NCI-H2227 treated with DMSO at 0.1 percent for 48 hours (cell line): ENCODE data around the gene COL25A1.
"Not testable (repeated sequence)": the region's sequence is repeated elsewhere in the genome, so short reads cannot be mapped to it uniquely, and the experiment has no call there.

Source experiments
- DNase-seq: peaks from one replicate; lab custom pipeline; 2025; lab: John Stamatoyannopoulos, UW

The COL25A1 gene

DNA sequence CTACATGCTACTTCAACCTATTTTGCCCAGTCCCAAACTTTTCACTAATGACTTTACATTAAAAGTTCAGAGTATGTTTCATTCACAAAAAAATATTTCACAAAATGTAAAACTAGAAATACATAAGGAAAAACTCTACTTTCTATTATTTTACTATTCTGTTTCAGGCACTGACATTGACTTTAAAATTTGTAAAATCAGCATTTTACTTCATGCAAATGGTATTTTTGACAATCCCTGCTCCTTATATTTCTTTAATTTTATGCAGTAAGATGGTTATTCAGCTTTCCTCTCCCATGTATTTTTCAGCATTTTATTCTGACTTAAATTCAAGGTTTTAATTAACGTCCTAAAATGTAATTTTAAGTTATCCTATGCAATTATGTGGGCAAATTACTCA, 178.5 kb downstream of the COL25A1 start:
- DNase-seq: no peak

DNA sequence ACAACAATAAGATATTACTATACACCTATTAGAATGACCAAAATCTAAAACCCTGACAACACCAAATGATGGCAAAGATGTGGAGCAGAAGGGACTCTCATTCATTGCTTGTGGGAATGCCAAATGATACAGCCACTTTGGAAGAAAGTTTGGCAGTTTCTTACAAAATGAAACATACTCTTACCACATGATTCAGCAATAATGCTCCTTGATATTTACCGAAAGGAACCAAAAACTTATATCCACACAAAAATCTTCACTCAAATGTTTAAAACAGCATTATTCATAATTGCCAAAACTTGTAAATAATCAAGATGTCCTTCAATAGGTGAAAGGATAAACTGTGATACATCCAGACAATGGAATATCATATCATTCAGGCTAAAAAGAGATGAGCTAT, 180.9 kb downstream of the COL25A1 start:
- DNase-seq: no peak

DNA sequence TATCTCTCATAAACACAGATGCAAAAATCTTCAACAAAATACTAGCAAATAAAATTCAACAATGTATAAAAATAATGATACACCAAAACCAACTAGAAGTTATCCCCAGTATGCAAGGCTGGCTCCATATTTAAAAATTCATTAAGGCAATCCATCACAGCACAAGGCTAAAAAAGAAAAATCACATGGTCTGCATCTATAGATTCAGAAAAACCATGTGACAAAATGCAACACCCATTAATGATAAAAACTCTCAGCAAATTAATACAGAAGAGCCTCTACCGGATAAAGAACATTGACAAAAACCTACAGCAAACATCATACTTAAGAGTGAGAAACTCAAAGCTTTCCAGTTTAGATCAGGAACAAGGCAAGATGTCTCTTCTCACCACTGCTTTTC, 182.6 kb downstream of the COL25A1 start:
- no peak for DNase-seq

DNA sequence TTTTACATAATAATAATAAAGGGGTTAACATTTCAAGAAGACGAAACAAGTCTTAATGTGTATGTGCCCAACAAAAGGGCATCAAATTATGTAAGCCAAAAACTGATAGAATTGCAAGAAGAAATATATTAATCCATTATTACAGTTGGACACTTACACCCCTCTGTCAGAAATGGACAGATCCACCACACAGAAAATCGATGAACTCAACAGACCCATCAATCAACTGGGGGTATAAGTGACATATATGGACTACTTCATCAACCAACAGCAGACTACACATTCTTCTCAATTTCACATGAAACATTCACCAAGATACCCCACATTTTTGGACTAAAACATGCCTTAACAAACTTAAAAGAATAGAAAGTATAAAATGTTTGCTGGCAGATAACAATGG, 183.8 kb downstream of the COL25A1 start:
- no peak for DNase-seq

DNA sequence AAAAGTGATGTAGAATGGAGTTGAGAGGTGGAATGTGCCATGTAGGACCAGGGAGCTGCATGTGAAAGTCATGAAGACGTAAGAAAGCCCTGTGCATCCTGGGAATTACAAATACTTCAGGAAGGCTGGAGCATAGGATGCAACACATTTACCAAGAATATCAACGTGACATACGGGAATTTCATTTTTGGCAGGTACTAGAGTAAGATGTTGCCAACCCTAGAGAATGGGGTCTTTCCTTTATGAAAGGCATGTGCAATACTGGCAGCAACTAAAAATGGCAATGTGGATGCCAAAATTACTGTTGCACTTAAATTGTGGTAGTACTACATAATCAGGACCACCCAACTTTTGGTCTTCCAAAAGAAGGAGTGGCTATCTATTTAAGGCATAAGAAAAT, 188.0 kb downstream of the COL25A1 start:
- no peak for DNase-seq

DNA sequence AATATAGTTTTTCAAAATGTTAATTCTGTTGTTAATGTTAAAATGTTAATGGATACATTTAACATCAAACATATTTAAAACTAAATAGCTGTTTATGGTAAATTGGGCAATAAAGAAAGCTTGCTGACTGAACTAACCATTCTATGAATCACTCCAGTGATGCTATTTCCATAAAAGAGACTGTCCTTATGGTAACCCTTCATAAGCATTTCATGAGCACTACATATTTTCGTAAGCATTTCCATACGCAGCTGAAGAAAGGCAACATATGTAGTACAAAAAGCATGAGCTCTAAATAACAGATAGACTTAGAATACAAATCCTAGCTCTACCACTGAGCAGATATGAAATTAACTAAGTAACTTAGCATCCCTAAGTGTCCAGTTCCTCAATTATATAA, 188.9 kb downstream of the COL25A1 start:
- DNase-seq: no peak

DNA sequence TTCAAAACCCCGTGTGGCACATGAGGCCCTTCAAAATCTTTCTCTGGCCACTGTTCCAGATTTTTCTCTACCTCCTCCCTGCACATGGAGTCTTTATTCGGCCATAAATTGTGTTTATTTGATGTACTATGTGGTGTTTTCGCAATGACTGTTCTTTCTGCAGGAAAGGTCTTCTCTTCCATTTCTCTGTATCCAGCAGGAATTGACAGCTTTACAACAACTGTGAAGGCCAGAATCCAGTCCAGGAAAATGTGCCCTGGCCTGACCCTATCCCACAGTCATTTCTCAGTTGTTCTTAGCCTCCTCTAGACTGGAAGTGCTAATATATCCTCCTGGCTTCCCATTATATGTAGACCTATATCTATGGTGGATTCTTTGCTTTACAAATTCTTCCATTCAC, 191.4 kb downstream of the COL25A1 start:
- no peak for DNase-seq

DNA sequence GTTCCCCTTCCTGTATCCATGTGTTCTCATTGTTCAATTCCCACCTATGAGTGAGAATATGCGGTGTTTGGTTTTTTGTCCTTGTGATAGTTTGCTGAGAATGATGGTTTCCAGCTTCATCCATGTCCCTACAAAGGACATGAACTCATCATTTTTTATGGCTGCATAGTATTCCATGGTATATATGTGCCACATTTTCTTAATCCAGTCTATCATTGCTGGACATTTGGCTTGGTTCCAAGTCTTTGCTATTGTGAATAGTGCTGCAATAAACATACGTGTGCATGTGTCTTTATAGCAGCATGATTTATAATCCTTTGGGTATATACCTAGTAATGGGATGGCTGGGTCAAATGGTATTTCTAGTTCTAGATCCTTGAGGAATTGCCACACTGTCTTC, 194.2 kb downstream of the COL25A1 start:
- DNase-seq: not testable (repeated sequence)

DNA sequence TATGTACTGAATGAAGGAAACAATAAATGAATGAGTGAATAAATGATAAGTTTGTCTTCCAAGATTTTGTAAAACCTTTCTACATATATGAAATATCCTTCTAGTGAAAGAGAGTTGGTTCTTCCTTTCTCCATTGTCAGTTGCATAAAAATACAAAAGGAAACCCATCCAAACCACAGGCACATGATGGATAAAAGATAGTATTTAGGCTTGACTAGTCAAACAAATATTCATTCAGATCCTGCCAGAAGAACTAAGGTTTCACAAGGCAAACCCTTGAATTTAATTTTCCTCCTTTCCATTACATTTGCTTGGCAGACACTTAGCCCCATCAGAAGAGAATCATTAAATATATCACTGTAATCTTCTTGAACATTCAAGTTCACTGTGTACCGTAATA, 208.4 kb downstream of the COL25A1 start:
- no peak for DNase-seq

DNA sequence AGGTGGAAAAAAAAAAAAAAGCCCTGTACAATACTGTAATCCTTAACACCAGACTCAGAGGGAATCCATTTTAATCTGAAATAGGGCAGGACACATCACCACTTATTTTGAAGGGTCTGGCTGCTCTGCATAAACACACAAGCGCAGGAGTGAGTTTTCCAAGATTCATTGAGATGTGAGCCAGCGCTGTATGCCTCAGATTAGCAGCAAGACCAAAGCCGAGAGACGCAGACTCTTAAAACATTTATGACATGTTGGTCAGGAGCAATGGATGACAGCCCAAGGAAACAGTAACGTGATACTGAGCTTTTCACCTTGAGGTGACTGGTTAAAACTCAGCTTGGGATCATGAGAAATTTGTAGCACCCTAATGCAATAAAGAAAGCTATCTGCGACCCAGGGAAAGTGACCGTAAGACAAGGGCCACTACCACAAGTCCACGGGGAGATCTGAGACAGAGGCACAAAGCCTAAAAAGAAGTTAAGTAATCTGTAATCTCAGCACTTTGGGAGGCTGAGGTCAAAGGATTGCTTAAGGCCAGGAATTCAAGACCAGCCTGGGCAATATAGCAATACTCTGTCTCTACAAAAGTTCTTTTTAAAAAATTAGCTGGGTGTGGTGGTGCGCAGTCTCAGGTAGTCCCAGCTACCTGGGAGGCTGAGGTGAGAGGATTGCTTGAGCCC, 210.6 kb downstream of the COL25A1 start:
- DNase-seq: no peak

DNA sequence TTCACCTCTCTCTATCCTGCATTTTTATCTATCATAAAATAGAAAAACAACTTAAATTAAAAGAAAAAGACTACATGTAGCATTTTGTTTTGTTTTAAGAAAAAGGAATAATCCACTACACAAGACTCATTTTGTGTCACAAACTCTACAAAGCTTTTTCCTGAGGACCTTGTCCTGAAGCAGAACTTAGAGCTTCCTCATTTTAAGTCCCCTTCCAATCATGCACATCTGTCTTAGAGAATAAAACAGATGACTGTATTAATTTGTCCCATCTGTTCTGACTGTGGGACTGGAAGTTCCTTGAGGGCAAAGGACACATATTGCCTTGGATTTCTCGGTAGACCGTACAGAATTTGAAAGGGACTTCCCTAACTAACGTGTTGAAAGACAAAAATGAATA, 218.5 kb downstream of the COL25A1 start:
- DNase-seq: no peak

DNA sequence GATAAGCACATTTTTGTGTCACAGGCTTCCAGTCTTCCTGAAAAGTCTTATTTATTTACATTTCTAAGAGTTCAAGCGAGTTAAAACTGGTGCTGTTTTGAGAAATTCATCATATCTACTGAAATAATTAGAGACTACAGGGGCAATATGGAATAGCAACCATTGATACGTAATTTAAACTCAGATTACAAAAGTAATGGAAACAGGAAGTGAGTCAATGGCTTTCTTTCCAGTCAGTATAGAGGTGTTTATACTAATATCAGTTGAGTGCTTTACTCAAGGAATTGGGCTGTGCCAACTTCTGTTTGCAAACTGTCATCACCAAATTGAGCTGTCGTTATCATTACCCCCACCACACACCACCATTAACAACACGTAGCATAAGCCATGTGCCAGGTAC, 222.7 kb downstream of the COL25A1 start:
- DNase-seq: no peak

DNA sequence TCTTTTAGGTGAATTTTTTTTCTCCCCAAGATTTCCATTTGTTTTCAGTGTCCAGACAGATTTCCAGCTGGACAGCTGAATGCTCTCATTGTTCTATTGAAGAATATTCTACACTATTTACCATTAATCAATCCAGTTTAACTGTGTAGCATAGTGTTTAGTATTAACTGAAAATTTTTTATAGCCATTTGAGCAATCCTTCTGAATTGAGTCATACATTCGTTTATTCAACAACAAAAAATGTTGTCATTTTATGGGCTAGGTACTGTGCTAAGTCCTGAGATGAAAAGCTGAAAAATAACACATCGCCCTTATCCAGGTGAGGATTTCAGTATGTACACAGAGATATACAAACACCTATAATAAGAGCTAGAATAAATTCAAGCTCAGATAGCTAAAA, 223.3 kb downstream of the COL25A1 start:
- no peak for DNase-seq

DNA sequence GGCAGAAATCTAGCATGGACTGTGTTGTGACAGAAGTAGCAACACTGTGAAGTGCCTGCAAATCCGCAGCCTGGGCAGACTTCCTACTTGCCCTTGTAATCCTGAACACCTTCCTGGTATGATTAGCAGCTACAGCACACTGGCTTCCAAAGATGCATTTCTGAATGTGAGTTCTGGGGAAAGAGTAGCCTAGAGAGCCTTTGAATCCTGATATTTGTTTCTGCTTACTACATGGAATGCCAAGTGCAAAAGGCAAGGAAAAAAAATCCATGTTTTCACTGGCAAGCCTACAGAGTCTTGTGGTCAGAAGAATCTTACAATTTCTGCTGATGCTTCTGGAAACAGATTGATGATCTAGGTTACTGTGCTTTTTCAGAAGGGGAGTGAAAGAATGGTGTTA, 223.7 kb downstream of the COL25A1 start:
- DNase-seq: no peak

DNA sequence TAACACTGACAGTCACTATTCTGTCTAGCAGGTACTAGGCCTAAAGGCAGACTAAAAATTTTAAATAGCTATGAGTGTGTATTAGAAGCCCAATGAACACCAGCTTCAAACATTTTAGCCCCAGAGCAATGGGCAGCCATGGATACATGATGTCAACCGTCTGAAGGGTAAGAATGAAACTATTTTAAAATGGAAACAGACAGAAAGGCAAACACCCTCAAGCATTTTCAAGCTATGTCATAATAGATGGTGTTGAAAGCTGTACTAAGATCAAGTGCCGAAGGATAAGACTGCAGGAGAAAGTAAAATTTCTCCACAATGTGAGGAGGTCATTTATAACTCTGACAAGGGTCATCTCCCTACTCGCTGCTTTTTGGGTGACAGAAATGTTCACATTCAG, 225.0 kb downstream of the COL25A1 start:
- no peak for DNase-seq

DNA sequence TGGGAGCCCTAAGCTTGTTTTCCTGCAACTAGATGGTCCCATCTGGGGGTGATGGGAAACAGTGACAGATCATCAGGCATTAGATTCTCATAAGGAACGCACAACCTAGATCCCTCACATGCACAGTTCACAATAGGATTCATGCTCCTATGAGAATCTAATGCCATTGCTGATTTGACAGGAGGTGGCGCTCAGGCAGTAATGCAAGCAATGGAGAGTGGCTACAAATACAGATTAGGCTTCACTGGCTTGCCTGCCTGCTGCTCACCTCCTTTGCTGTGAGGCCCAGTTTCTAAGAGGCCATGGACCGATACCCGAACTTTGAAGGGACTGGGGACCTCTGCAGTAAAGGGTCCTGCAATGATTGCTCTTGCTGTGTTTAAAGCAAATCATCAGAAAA, 225.7 kb downstream of the COL25A1 start:
- DNase-seq: not testable (repeated sequence)

DNA sequence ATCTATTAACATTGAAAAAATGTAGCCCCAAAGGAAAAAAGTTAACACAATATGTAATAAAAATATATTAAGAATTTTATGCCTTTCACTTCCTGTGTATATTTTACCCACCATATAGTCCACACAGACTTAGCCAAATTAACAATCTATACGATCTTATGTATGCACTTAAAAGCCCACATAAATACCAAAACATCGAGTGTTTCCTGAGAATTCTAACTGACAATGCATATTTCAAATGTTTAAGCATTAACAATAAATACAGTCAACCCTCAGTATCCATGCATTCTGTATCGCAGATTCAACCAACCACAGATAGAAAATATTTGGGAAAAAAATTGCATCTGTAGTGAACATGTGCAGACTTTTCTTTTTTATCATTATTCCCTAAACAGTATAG, 226.8 kb downstream of the COL25A1 start:
- no peak for DNase-seq

DNA sequence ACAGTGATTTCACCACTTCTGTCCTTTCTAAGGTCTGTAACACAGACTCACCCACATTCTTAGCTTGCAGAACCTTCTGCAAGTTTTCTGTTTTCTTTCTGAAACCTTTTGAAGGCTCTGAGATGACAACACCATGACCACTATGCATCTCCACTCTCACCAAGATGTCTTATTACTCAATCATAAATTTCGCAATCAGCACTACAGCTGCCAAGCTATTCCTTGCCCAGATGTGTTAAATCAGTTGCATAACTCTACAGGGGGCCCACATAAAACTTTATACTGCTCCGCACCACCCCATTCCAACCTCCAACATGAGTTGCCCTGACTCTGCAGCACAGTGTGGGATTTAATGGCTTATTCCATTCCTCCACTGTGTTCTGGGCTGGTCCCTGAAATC, 229.9 kb downstream of the COL25A1 start:
- no peak for DNase-seq

DNA sequence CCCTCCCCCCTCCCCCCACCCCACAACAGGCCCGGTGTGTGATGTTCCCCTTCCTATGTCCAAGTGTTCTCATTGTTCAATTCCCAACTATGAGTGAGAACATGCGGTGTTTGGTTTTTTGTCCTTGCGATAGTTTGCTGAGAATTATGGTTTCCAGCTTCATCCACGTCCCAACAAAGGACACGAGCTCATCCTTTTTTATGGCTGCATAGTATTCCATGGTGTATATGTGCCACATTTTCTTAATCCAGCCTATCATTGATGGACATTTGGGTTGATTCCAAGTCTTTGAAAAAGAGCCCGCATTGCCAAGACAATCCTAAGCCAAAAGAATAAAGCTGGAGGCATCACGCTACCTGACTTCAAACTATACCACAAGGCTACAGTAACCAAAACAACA, 231.8 kb downstream of the COL25A1 start:
- DNase-seq: not testable (repeated sequence)

DNA sequence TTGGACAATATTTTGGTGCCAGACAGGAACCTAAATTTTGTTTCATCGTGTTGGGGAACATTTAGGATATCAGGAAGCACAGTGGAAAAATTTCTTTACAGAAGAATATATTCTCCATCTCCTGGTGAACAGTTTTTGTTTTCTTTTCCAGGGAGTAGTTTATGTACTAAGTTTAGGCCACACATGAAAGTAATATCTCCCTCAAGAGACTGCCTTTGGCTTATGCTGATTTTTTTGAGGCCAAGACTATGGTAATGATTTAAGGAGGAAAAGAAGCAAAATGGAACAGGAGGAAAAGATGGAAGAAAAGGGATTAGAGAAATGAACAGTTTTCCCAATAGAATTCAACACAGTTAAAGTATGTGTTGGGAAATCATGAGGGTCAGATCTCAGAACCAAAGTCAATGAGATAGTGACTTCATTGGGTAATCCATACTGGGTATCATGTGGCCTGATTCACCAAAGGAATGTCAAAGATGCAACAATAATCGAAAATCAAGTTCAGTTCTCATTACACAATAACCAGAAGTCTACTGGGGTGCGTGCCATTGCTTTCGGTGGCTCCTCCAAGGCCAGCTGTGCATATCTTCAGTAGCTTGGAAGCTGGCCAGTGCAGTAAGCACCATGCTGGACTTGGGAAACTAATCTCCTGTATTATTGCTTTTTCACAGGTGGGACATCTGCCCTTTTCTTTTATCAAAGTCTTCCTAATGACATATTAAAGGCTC, 234.8 kb downstream of the COL25A1 start:
- no peak for DNase-seq

DNA sequence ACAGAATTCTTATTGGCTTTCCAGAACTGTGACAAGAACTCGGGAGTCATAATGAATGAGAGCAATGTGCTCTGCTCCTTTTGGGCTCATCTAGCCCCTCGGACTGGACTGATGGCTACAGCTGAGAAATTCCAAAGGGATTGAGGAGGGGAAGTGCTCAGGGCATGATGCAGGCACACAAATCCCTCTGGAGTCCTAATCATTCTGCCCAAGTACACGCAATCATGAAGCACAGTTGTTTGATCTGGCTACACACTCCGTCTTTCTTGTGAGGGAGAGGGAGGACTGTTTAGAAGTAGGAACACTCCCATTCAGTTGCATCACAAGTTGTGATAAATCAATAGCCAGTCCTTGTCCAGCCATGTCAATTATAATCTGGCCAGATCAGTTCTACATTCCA, 237.5 kb downstream of the COL25A1 start:
- no peak for DNase-seq

DNA sequence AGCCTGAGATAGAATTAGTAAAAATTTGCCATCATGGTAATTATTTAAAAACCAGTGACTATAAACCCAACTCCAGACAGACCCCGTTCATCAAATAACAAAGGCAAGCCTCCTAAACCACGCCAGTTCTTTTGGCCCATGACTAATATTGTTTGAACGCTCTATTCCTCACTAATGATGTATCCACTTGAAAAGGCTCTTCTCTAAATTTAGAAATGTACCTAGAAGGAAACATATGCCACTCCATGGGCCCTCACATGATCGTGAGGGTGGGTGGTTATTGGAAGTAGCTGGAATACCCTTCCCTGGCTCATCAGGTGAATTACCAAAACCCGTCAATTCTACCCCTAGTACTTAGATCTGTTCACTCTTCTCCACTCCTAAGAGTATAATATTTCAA, 249.2 kb downstream of the COL25A1 start:
- no peak for DNase-seq

DNA sequence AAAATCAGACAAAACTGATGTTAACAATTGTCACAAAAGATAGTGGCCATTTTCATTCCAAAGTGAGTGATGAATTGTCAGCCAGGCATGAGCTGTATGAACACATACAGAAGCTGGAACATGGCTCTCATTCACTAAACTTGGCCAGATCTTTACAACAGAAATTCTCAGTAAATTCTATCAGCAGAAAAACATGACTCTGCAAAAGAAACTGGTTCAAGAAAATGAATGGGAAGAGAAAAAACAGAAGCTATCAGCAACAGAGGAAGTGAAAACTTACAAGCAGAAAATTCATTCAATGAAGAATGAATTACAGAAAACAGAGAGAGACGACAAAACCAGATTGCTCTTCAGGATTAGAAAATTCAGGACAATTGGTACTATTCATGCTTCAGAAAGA, 249.6 kb downstream of the COL25A1 start:
- no peak for DNase-seq

DNA sequence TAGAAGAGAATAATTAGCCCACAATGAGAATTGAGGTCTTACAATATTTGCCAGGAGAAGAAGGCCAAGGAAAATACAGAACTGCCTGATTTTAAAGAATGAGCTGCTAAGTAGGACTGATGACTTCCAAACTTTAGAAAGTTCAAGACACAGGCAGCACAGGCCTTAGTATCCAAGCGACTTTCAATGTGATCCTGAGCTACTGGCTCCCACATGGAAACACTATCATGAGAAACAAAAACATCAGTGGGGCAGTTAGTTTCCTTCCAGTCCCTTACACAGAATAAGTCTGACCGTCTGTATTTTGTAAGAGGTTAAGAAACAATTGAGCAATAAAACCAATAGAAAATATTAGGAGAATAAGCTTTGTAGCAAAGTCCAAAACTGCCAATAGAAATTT, 251.4 kb downstream of the COL25A1 start:
- DNase-seq: no peak
